Ovary (tissue), 3 donors: Measurements from ENCODE around the gene FNIP1.

Experiments
- EP300 ChIP-seq: sonication (generic); formaldehyde crosslinking; IDR thresholded peaks from one replicate; pipeline ENCODE4 v1.6.1; 2017; ENCODE audit warnings: antibody characterized with exemption
- POLR2A ChIP-seq: fragments of 450-650 bp; IDR thresholded peaks from one replicate; pipeline ENCODE4 v1.6.1; 2017; ENCODE audit warnings: antibody characterized with exemption, mild to moderate bottlenecking, moderate library complexity
- TF ChIP-seq, protein P1 (sequence below), 3 donors: fragments of 450-650 bp in 2 of 3; fragments of 200-600 bp in 1 of 3; IDR thresholded peaks; one replicate each; pipeline versions ENCODE4 v1.5.1 to v1.8.0; 2016 to 2022; ENCODE audit warnings: antibody characterized with exemption in 3 of 3, mild to moderate bottlenecking in 1 of 3
- donor health status: DM: no; HTN: no; CAD: no.

DNA sequence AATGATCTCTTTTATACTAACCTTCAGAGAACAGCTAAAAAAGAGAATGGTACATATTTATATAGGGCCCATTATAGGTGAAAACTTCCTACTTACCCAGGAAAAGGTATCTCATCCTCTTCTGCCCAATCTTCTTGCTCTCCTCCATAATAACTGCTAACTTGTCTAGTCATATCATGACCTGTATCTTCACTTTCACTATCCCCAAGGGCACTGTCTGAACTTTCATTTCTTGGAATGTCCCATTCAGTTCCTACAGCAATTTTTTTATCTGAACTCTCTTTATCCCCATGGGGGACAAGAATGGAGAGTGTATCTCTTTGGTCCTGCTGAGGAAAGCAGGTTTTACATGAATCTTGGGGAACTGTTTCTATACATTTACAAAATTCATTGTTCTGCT, 125.4 kb downstream of the FNIP1 start:
- TF ChIP-seq, protein P1, sequence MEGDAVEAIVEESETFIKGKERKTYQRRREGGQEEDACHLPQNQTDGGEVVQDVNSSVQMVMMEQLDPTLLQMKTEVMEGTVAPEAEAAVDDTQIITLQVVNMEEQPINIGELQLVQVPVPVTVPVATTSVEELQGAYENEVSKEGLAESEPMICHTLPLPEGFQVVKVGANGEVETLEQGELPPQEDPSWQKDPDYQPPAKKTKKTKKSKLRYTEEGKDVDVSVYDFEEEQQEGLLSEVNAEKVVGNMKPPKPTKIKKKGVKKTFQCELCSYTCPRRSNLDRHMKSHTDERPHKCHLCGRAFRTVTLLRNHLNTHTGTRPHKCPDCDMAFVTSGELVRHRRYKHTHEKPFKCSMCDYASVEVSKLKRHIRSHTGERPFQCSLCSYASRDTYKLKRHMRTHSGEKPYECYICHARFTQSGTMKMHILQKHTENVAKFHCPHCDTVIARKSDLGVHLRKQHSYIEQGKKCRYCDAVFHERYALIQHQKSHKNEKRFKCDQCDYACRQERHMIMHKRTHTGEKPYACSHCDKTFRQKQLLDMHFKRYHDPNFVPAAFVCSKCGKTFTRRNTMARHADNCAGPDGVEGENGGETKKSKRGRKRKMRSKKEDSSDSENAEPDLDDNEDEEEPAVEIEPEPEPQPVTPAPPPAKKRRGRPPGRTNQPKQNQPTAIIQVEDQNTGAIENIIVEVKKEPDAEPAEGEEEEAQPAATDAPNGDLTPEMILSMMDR (IDR thresholded peaks at IDR 0.05) = no peak
- TF ChIP-seq POLR2A = no peak
- no peak for TF ChIP-seq EP300
